ENCODE results near the gene SLC25A13. TPM values are rescaled to one million over a fixed set of nuclear protein-coding genes. Genes with fewer than 3 reads are reported as not detected.

SLC25A13 gene
- total and polyA plus RNA-seq, 9 of the 15 experiments (the other 6 are each of a cell fraction or from before 2014, with no cell fraction given) = 21.4 to 80.2 (median 58.7) TPM

DNA sequence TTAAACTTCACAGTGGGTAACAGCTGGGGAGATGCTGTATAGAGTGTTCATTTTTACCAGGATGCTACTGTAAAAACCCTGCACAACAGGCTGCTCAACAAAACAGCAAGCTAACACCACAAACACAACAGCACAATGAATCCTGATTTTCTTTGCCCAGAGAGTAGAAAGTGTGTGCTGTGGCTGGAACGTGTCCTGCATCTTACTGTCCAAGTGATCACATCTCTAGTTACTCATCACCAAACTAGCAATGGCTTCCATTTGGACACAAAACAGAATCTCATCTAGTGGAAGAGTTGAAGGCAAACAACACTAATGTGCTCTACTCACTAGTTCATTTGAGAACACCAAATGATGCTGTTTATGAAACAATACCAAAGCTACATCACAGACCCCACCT lies 121.2 kb downstream of the SLC25A13 start:
- H3K27ac ChIP-seq (ENCODE audit: extremely low read depth, low read depth, low read length) = no peak overlapping the region
- no peak for FAIRE-seq
- H3K9me1 ChIP-seq (ENCODE audit: control insufficient read depth, insufficient read depth, low read length) = no peaks in the 10 kb centered on the region
- H3K27me3 ChIP-seq (ENCODE audit: control insufficient read depth in 2 of 2, insufficient read depth in 2 of 2, low read length in 2 of 2) = no peaks in the 10 kb centered on the region
- CTCF ChIA-PET (ENCODE audit: low intra/inter-chr PET ratio) = no interaction called here
- intact Hi-C loops (cut with micrococcal nuclease) = no loop called here
- no peak overlapping the region for H3K4me2 ChIP-seq (ENCODE audit: insufficient read depth, low read length)
- 73% methylated on average over 1 of the region's 1 CpG for WGBS (ENCODE audit: insufficient coverage, low coverage, missing lambda C conversion rate)
- no peak overlapping the region for H3K9ac ChIP-seq (ENCODE audit: insufficient read depth in 1 of 2, low read depth in 2 of 2, low read length in 2 of 2)
- in situ Hi-C loops (cut with MboI) = no loop called here
- H3K4me3 ChIP-seq = no peak overlapping the region
- H4K20me1 ChIP-seq (replicated peaks; ENCODE audit: control insufficient read depth, insufficient read depth, low read length) = no peaks in the 10 kb centered on the region
- TF ChIP-seq U2AF2 (optimal IDR thresholded peaks at IDR 0.05; ENCODE audit: low read depth, low read length) = no peak
- TF ChIP-seq XRCC5 (IDR thresholded peaks at IDR 0.05; ENCODE audit: low read depth, low read length) = no peak
- no peak for TF ChIP-seq MCM3 (IDR thresholded peaks at IDR 0.05)
- TF ChIP-seq, protein P1, sequence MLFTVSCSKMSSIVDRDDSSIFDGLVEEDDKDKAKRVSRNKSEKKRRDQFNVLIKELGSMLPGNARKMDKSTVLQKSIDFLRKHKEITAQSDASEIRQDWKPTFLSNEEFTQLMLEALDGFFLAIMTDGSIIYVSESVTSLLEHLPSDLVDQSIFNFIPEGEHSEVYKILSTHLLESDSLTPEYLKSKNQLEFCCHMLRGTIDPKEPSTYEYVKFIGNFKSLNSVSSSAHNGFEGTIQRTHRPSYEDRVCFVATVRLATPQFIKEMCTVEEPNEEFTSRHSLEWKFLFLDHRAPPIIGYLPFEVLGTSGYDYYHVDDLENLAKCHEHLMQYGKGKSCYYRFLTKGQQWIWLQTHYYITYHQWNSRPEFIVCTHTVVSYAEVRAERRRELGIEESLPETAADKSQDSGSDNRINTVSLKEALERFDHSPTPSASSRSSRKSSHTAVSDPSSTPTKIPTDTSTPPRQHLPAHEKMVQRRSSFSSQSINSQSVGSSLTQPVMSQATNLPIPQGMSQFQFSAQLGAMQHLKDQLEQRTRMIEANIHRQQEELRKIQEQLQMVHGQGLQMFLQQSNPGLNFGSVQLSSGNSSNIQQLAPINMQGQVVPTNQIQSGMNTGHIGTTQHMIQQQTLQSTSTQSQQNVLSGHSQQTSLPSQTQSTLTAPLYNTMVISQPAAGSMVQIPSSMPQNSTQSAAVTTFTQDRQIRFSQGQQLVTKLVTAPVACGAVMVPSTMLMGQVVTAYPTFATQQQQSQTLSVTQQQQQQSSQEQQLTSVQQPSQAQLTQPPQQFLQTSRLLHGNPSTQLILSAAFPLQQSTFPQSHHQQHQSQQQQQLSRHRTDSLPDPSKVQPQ (CRISPR knock-in tag; IDR thresholded peaks at IDR 0.05; ENCODE audit: borderline replicate concordance) = no peak
- no peak for TF ChIP-seq TFAM (CRISPR knock-in tag; conservative IDR thresholded peaks at IDR 0.05)
- no peak for TF ChIP-seq FOS (IDR thresholded peaks at IDR 0.05; ENCODE audit: extremely low read depth, insufficient read length)
- TF ChIP-seq ZBTB1 (CRISPR knock-in tag; IDR thresholded peaks at IDR 0.05; ENCODE audit: borderline replicate concordance, low read depth) = no peak
- no peak for TF ChIP-seq NCOA1 (IDR thresholded peaks at IDR 0.05; ENCODE audit: low read depth)
- no peak overlapping the region for H2AFZ ChIP-seq (ENCODE audit: low read depth, low read length)
- POLR2A ChIA-PET = no interaction called here
- no peaks in the 10 kb centered on the region for H3K9me3 ChIP-seq (replicated peaks; ENCODE audit: control insufficient read depth, insufficient read depth, low read depth, low read length)
- H3K36me3 ChIP-seq (ENCODE audit: control insufficient read depth, insufficient read depth, low read length) = no peaks in the 10 kb centered on the region
- no TSS peak for BruUV-seq (replicated peaks)
- peaks cover 0 to 17% of the 10 kb centered on the region in 2 experiments; a peak in 2 of 5 replicates for H3K4me1 ChIP-seq (replicated peaks in 1 of 2; ENCODE audit: control insufficient read depth in 2 of 2, insufficient read depth in 2 of 2, low read length in 2 of 2)
- no peaks in the 10 kb centered on the region for H3K79me2 ChIP-seq (ENCODE audit: control insufficient read depth, insufficient read depth, low read length)
- ATAC-seq = no peak; the same call in 2 of the 3 replicates
- DNase-seq (ENCODE audit: extremely low read depth in 1 of 4, low spot score in 3 of 4) = no peak

All from K562 (cell line).